ENCODE results near the gene TSR1.

The TSR1 gene

DNA sequence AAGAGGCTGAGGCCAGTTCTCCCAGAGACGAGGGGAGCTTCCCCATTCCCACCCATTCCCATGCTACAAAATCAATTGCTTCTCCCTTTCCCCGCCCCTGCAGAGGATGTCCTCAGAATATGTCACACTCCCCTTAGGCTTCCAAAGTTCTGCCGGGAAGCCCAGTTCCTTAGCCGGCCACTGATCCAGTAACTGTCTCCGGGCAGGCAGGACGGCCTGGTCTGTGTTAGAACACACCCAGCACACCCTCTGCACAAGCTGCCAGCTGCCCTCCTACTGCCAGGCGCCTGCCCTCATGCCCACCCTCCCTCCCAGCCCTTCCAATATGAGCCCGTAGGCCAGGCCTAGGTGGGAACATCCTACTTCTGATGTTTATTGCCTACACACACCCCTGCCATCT, 32.1 kb upstream of the TSR1 start:
- DNase-seq: no peak

DNA sequence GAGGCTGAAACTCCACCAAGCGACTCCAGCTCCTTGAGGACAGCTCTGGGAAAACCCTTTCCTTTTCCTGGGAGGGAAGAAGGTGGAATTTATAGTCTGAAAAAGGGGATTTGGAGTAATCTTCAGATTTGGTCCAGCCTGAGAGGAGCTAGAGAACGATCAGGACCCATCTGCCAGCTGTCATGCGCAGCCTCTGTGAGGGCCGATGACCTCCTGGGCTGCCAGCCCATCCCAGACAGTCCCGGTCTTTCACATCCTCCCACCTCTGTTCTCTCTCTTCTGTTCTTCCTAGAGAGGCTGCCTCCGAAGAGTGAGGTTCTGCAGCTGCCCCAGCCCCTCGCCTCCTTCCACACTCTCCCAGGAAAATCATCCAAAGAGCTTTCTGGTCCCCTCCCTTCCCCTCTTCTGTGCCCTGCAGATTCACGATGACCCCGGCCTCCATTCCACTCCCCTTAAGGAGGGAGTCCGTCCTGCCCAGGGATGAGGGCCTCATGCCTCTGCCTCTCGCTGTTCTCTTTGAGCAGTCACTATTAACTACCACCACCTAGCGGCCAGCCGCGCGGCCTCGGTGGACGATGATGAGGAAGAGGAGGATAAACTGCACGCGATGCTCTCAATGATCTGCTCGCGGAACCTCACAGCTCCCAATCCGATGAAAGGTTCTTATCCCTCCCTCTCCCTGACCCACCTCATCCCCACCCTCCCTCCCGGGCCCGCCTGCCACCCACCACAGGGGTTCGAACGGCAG, 30.7 kb upstream of the TSR1 start:
- DNase-seq: no peak

DNA sequence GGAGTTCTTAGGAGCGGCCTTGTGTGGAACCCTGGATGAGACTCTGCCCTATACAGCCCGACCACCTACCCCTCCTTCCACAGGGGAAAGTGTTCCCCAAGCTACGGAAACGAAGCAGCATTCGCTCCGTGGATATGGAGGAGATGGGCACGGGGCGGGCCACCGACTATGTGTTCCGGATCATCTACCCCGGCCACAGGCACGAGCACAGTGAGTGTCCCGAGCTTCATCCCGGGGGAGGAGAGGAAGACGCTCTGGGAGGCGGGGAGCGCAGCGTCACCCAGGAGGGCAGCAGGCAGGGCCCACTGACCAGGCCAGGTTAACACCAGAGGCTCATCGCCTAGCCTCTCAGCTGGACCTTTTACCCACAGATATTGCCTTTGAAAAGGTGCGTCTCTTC, 28.9 kb upstream of the TSR1 start:
- DNase-seq: no peak

DNA sequence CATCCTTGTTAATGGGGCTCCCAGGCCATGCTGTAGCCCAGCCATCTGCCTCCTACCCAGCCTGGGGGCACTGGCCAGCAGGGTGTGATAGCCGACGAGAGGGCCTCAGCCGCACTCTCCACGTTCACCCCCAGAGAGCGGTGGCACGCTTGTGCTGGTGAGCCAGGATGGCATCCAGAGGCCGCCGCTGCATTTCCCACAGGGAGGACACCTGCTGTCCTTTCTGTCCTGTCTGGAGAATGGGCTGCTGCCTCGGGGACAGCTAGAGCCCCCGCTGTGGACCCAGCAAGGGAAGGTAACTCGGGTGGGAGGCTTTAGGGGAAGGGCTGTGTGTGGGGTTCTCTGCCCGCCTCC, 28.5 kb upstream of the TSR1 start:
- DNase-seq: no peak

DNA sequence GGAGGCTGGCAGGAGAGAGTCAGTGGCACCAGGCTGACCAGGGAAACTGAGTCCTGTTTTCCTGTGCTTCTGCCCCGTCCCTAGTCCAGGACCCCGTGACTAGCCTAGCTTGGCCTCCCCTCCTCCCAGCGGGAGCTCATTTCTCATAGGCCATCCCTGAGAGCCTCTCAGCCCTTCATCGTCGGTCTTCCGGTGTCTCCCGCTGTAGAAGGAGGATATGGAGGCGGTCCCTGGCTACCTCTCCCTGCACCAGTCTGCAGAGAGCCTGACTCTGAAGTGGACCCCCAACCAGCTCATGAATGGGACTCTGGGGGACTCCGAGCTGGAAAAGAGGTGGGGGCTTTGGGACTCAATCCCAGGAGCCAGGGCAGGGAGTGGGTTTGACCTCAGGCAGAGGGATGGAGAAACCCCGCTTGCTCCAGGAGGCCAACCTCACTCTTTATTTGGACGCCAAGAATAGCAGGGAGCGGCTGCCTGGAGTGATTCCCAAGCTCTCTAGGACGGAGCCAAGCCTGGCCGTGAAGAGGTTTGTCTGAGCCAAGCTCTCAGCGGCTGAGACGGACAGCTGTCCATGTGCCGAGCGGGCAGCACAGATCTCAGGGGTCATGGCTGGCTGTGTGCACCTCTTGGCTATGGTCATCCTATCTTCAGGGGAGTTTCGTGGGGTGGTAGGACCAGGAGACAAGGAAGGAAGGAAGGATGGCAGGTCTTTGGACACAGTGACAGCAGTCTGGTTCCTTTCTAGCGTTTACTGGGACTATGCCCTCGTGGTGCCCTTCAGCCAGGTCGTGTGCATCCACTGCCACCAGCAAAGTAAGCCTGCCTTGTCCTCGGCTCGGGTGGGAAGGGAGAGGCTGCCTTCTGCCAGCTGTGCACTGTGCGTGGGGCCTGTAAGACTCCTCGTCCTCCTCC, 27.9 kb upstream of the TSR1 start:
- no peak for DNase-seq

DNA sequence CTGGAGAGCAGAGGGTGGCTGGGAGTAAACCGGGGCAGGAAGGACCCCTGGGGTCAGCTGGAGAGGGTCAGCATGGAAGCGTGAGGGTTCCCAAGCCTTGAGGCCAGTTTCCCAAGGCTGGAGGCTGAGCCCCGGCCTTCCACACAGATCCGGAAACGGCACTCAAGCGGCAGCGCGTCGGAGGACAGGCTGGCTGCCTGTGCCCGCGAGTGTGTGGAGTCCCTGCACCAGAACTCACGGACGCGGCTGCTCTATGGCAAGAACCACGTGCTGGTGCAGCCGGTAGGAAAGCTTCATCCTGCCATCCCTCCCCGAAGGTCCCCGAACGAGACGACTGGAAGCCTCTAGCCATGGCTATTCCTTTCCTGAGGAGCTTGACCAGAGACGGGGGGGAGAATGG, 27.1 kb upstream of the TSR1 start:
- DNase-seq: no peak

DNA sequence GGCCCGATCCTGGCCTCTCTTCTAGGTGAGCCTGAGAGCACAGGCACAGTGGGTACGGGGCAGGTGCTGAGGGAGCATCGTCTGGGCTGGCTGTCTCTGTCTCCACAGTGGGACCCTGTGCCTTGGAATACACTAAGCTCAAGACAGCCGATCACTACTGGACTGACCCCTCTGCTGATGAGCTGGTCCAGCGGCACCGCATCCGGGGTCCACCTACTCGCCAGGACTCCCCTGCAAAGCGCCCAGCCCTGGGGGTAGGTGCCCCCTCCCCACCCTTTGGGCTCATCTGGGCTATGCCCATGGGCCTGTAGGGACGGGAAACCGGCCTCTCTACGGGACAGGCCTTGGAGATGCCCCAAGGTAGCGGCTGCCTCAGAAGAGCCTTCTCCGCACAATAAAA, 26.6 kb upstream of the TSR1 start:
- no peak for DNase-seq

DNA sequence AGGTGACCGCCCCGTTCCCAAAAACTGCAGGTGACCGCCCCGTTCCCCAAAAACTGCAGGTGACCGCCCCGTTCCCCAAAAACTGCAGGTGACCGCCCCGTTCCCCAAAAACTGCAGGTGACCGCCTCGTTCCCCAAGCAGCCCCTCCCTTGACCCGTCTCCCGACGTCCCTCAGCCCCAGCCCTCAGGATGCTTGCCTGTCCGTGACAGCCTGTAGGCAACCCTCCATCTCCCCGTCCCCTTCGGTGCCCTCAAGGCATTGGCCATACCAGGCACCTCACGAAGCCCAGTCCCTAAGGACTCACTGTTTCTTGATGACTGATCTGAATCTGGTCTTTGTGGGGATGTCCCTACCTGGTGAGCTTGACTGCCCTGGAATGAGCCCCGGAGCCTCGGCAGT, 26.2 kb upstream of the TSR1 start:
- DNase-seq: no peak

DNA sequence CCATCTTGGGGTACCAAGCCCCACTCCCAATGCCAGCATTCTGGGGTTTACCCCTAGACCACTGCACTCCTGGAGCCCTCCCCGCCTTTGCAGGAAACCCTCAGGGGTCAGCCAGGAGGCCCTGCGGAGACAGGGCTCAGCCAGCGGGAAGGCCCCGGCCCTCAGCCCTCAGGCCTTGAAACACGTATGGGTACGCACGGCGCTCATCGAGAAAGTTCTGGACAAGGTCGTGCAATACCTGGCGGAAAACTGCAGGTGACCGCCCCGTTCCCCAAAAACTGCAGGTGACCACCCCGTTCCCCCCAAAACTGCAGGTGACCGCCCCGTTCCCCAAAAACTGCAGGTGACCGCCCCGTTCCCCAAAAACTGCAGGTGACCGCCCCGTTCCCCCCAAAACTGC, 25.8 kb upstream of the TSR1 start:
- DNase-seq: no peak

DNA sequence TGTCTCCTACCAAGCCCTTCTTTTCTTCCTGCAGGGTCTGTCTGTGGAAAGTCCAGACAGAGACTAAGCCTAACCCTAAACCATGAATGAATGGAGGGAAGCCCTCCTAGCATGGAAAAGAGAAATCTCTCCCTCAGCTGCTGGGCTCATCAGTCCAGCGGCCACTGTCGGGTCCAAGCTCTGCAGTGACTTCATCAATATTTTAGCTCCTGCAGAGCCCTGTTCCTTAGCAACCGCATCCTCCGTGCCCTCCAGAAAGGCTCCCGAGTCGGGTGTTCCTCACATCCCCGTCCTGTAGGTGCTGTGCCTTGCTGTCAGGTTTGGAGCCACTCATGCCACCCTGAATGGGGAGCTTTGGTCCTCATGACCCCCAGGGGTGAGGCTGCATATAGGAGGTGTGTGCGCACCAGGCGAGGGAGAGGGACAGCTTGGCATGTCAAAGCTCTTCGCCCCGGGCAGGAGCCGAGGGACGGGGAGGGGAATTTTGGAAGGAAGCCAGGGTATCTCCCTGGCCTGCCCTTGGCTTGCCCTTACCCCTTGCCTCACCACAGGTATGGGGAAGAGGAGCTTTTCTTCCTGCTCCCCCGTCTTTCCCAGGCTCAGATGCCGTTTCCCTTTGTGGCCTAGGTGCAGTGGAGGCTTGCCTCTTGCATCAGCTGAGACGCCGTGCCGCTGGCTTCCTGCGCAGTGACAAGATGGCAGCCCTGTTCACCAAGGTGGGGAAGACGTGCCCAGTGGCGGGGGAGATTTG, 24.9 kb upstream of the TSR1 start:
- DNase-seq: no peak

DNA sequence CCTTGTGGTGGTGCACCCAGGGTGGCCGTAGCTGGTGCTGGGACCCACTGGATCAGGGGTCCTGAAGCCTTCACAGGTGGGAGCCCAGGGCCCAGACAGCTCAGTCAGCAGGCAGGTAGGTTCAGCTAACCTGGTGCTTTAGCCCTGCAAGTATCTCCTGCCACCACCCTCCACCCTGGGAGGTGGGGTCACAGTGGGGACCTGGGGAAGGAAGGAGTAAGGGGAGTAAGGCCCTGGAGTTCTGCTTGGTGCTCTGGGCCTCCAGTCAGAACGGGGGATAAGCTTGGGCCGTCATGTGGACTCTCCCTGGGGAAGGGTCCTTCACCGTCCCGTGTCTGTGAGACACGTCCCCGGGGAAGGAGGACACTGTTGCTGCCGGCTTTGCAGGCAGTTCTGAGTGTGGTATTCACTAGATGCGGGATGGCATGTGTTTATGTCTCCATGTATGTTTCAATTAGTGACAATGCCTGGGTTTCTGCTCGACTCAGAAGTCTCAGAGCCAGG, 21.7 kb upstream of the TSR1 start:
- no peak for DNase-seq

DNA sequence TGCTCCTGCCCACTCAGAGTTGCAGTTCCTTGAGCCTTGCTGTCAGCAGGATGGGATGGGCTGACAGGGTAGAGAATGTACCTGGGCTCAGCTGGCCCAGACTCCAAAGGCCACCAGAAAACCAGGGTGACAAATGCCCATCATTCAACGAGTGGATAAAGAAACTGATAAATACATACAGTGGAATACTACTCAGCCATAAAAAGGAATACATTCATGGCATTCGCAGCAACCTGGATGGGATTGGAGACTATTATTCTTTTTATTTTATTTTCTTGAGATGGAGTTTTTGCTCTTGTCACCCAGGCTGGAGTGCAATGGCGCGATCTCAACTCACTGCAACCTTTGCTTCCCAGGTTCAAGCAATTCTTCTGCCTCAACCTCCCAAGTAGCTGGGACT, 21.0 kb upstream of the TSR1 start:
- DNase-seq: no peak

DNA sequence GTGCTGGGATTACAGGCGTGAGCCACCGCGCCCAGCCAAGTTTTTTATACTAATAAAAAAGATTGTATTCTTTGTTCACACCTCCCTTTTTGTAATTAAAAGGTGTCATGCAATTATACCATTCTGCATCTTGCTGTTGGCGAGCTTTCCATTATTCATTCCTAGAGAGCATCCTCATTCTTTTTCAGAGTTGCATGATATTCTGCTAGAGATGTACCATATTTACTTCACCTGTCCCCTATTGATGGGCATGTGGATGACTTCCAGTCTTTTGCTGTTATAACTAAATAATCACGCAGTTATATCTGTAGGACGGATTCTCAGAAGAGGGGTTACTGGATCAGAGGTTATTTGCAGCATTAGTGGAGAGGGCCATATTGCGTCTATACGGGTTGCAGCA, 18.1 kb upstream of the TSR1 start:
- DNase-seq: no peak

DNA sequence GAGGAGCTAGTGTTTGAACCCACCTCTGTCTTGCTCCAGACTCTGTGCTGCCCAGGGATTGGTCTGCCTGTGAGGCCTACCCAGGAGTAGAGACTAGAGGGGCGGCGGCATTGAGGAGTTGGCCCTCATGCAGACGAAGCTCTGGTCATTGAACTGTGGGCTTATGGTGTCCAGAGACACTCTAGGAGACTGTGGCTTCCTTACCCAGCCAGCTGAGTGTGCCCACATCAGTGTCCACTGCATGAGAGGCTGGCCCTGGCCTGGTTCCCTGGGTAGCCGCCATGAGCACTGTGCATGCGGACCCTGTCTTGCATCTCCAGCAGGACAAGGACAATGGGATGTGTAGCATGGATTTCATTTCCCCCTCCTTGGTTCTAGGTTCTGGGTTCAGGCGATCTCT, 15.0 kb upstream of the TSR1 start:
- DNase-seq: no peak

DNA sequence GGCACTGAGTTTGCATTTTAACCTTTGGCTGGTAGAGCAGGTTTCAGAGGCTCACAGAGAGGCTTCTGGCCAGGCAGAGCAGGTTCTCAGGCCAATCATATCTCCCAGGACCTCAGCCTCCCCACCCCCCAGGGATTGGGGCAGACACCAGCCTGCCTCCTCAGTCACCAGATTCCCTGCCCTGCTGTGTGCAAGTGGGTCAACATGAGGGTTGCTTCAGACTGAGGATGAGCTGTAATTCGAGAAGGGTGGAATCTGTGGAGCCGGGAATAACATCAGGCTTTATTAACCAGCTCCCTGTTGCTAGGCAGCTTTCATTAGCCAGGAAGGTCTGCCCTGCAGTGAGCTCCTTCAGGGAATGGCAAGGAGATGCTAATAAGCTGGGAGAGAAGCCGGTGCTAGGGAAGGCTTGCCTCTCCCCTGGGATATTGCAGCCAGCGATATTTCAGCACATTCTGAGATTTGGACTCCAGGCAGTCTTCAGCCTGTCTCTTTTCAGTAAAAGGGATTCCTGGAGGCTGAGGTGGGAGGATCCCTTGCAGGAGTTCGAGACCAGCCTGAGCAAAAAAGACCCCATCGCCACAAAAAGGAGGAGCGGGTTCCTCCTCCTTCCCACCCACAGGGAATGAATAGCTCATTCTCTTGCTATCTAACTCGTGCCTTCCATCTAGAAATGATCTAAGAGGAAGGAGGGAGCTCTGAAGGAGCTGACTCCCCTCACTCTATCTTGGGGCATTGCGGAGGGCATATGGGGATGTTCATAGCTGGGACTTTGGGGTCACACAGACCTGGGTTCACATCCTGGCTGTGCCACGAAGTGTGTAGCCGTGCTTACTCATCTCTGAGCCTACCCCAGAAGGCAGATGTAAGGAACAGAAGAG, 11.8 kb upstream of the TSR1 start:
- DNase-seq: no peak

DNA sequence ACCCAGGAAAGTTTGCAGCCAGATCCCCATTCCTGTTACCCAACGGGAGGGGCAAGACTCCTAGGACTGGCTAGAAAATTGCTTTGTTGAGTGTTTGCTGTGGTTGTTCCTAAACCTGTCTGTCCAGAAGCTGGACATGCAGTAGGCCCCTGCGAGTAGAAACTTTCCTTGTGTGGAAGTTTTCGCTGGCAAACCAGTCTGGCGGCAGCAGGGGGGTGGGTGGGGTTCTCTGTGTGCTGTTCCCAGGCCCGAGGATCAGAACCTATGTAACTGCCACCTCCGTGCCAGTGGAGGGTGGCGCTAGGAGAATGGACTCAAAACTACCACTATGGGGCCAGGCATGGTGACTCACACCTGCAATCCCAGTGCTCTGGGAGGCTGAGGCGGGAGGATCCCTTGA, 10.2 kb upstream of the TSR1 start:
- no peak for DNase-seq

DNA sequence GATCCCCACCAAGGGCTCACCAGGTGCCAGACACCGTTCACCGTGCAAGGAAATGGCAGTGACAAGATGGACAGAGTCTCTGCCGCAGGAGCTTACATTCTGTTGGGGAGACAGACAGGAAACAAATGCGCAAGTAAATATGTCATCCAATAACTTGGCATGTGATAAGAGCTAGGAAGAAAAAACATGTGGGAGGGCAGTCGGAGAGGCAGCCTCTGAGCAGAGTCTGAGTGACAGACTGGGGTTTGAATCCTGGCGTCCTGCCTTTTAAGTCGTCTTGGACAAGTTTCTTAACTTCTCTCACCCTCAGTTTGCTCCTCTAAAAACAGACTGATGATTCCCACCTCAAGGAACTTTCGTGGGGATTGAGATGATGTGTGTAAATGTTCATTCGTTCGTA, 8.3 kb upstream of the TSR1 start:
- DNase-seq: no peak

DNA sequence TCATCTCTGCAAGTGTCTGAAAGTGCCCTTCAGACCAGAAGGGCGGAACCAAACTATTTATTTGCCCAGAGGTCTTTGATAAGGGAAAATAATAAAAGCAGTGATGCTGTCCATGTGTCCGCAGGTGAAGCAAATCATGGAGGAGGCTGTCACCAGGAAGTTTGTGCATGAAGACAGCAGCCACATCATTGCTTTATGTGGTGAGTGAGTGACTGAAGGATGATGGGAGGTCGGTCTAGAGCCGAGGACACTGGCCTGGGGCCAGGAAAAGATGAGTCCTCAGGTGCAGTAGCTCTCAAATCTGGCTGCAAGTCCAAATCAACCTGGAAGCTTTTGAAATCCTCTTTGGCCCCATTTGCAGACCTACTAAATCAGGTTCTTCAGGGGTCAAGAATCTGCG, 7.2 kb upstream of the TSR1 start:
- peak; percentile 18 for DNase-seq

DNA sequence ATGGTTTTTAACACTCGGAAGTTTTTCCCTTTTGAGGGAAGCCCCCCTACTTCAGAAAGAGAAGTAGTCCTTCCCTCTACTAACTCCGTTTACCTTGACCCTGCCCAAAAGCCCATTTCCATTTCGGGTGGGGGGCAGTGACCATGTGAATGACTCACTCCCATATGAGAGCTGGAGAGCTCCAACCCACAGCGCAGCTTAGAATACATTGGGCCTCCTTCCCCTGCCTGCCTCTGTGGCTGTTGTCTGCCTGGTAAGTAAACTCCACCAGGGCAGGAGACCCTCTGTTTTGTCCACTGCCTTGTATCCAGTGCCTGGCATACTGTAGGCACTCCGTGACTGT, 2.0 kb upstream of the TSR1 start:
- peak; percentile 1 for DNase-seq

DNA sequence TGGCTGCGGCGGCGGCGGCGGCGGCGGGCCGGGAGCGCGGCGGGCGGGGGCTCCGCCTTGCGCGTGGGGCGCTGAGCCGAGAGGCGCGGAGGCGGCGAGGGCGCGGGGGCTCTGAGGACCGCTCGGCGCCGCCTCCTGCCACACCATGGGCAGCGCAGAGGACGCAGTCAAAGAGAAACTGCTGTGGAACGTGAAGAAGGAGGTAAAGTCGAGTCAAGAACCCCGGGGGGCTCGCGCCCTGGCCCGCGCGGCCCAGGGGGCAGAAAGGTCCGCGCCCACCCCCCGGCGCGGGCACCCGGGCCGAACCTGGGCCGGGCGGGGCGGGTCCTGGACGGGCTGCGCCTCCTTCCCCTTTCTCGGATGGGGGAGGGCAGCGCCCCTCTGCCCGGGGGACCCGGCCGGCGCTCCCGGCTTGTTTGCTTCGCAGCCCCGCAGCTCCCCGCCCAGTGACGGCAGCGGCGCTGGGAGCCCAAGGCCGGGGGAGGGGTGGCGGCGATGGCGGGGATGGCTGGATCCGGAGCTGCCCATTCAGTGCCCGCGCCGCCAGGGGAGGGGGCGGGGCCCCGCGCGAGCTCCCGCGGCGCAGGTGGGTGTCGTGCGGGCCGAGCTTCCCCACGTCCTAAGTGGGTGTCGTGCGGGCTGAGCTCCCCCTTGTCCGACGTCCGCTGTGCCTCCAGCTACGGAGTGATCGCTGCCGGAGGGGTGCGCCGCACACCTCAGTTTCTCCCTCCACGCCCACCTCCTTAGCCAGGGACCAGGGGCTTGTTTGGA, 1.5 kb upstream of the TSR1 start:
- DNase-seq: peak; percentile 28

DNA sequence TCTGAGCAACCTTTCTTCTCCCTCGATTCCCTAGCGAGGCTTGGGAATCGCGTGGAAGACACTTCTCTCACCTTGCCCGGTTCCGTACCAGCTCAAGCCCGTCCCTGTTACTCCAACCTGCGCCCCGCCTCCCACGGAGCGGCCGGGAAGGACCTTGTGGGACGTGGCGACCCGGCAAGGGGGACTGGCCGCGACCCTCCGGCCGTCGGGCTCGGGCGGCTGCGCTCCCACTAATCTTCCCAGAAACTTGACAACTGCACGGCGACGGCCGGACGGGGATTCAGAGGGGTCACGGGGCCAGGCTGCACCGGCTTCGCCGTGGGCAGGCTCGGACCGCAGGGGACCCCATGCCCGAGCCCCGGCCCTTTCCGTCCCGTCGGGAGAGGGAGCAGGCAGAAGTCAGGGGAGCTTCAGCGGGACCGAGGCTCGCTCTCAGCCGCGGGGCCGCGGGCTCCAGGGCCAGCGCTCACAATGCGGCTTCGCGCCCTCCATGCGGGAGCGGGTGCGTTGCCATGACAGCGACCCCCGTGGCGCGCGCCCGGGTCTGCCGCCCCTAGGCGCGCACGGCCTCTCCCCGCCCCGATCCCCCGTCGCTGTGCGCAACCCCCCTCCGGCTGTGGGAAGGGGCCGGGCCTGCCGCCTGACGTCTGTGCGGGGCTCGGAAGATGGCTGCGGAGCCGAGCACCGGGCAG, 741 bp upstream of the TSR1 start, which contains the start of gene SGSM2:
SGSM2 (plus strand) TSS at position 650 of the 692 bp plus-strand sequence. CDS start 188 bp downstream, outside the sequence.
- peak; percentile 59 for DNase-seq
